Fibroblast of pulmonary artery (primary cell): Measurements from ENCODE around the gene NKAIN4.

Experiments
- DNase-seq: peaks from one replicate; pipeline ENCODE4 v3.0.0-alpha.2; 2010; ENCODE audit warnings: low read depth
- H3K4me3 ChIP-seq: replicated peaks from 2 replicates; pipeline ENCODE4 v1.5.1; 2011; ENCODE audit warnings: low read depth, mild to moderate bottlenecking, control low read depth, low read length, moderate library complexity
- TF ChIP-seq, protein P1 (sequence below): IDR thresholded peaks from 2 replicates; pipeline ENCODE4 v1.5.1; 2011; ENCODE audit warnings: mild to moderate bottlenecking, control low read depth, low read length, inconsistent platforms; ENCODE audit errors: missing control alignments

NKAIN4 gene

DNA sequence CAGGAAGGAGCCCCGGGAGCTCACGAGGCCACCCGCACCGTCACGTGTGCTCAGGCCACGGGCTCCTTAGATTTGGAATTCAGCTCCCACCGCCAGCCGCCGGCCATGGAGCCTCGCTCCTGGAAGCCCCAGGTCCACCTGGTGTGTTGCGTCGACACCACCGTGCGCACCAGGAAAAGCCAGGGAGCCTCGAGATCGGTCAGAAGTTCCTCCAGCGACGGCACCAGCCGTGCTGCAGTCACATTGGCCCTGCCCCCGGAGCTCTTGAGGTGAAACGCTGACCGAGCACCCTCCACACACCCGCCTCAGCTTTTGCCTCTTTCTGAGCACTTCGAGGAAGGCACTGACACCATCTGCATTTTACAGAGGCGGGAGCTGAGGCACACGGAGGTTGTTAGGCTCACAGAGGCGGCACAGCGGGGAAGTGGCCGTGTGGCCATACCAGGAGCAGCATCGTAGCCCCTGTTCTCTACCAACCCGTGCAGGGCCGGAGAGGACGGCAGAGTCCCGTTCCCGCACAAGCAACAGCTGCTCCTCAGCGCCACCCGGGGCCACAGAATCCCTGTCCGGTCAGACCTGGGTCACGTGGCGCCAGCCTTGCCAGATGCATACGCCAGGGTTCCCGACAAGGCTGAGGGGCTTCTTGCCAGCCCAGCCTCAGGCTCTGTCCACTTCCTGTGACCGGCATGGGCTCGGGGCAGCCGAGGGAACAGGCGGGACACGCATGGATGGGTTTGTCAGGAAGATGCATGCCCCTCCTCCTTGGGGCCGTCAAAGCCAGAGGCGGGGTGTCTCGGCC is 7.6 kb downstream of the NKAIN4 start:
- TF ChIP-seq, protein P1, sequence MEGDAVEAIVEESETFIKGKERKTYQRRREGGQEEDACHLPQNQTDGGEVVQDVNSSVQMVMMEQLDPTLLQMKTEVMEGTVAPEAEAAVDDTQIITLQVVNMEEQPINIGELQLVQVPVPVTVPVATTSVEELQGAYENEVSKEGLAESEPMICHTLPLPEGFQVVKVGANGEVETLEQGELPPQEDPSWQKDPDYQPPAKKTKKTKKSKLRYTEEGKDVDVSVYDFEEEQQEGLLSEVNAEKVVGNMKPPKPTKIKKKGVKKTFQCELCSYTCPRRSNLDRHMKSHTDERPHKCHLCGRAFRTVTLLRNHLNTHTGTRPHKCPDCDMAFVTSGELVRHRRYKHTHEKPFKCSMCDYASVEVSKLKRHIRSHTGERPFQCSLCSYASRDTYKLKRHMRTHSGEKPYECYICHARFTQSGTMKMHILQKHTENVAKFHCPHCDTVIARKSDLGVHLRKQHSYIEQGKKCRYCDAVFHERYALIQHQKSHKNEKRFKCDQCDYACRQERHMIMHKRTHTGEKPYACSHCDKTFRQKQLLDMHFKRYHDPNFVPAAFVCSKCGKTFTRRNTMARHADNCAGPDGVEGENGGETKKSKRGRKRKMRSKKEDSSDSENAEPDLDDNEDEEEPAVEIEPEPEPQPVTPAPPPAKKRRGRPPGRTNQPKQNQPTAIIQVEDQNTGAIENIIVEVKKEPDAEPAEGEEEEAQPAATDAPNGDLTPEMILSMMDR, result no peak
- no peak for DNase-seq
- no peak overlapping the region for H3K4me3 ChIP-seq

DNA sequence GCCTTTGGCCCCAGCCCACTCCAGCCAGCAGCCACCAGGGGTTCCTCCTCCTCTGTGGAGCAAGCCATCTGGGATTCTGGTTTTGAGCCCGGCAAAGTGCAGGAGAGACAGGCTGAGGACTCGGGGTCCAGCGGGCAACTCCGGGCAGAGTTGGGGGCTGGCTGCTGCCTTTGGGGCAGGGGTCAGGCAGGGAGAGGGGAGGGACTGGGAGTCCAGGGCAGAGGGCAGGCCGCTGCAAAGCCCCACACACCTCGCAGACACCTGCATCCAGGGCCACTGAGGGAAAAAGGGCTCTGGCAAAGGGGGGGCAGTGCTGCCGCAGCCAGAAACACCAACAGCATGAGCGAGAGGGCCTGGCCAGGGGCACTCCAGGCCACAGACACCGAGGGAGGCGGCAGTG is 9.8 kb downstream of the NKAIN4 start:
- no peak overlapping the region for H3K4me3 ChIP-seq
- DNase-seq, result no peak
- TF ChIP-seq, protein P1, result no peak

DNA sequence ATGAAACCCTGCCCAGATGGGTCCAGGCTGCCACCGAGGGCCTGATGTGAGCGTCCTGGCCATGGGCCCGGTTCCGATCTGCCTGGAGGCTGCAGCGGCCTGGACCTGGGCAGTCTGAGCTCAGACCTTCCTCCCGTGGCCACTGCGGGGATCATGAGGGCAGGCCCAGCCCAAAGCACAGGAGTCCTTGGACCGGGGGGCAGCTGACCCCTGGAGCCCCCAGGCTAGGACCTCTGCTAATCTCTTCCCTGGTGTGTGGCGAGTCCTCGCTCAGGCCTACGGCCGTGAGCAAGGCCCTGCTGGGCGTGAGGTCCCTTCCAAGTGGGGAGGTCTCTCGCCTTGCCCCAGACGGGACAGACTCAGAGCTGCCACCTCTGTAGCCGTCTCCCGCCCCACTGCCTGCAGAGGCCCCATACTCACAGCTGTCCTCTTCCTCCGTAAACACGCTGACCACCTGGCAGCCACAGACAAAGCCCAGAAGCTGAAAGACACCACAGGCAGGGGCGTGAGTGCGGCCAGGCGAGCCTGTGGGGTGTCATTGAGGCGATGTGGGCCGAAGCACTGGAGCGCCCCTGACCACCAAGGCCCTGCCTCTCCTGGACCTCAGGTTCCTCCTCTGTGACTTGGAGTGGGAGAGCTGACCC is 10.5 kb downstream of the NKAIN4 start:
- DNase-seq, result no peak
- TF ChIP-seq, protein P1, result no peak

DNA sequence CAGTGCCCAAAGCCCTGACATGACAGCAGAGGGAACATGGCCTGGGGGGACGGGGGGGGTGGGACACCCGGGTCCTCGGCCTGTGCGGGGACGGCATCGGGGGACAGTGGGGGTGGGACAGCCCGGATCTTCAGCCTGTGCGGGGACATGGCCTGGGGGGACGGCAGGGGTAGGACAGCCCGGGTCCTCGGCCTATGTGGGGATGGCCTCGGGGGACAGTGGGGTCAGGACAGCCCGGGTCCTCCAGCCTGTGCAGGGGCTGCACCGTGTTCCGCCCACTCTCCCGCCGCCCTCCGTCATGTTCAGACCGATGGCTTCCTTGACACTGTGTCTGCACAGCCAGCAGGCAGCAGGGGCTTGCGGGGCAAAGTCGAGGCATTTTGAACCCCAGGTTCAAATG is 11.5 kb downstream of the NKAIN4 start:
- no peak overlapping the region for H3K4me3 ChIP-seq
- DNase-seq, result no peak
- TF ChIP-seq, protein P1, result no peak

More for the DNA sequence above, 10.5 kb downstream of the NKAIN4 start:
- no peak overlapping the region for H3K4me3 ChIP-seq

DNA sequence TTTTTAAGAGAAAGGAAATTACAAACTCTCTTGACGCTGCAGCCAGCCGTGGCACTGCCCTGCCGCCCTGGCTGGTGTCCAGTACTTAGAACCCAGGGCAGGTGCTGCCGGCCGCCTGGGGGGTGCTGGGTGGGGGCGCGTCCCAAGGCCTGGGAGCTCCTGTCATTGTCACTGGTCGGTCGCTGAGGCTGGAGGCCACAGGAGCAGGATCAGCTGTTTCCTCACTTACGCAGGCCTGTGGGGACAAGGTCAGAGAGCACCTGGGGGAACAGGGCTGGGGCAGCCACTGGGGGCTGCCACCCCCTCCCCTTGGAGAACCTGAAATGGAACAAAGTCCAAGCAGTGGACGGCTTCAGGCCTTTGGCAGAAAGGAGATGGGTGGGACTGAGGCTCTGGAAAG is 13.0 kb downstream of the NKAIN4 start:
- DNase-seq, result no peak
- no peak overlapping the region for H3K4me3 ChIP-seq
- TF ChIP-seq, protein P1, result no peak

DNA sequence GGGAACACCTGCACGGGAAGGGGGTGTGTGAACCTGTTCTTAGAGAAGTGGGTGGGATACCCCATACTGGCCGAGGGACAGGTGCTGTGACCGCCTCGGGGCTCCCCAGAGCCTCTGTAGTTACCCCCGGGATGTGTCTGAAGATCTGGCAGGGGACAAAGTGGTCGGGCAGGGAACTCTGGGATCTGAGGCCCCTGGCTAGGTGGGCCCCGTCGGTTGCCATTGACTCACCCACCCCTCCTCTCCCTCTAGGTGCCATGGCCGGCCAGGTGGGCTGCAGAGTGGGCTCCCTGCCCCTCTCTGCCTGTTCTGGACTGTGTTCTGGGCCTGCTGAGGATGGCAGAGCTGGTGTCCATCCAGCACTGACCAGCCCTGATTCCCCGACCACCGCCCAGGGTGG is 14.3 kb downstream of the NKAIN4 start:
- TF ChIP-seq, protein P1, result no peak
- DNase-seq, result no peak
- no peak overlapping the region for H3K4me3 ChIP-seq
